Endodermal cell (in vitro differentiated cells): ENCODE measurements around the gene TBC1D20. TPM values are rescaled to one million over a fixed set of nuclear protein-coding genes. Genes with fewer than 3 reads are reported as not detected.

Experiments
- DNase-seq: peaks from one replicate; pipeline ENCODE4 v3.0.0-alpha.2; 2017
- H3K27ac ChIP-seq: 2 replicates; pipeline ENCODE4 v1.5.1; 2013; ENCODE audit warnings: mild to moderate bottlenecking, low read depth, low read length, moderate library complexity
- H3K27me3 ChIP-seq: 2 replicates; pipeline ENCODE4 v1.6.1; 2013; ENCODE audit warnings: mild to moderate bottlenecking, low read length, moderate library complexity; ENCODE audit not compliant: insufficient read depth, control insufficient read depth, poor library complexity, severe bottlenecking
- H3K36me3 ChIP-seq: 2 replicates; pipeline ENCODE4 v1.7.0; 2013; ENCODE audit warnings: mild to moderate bottlenecking, low read length, moderate library complexity; ENCODE audit not compliant: control insufficient read depth, insufficient read depth
- H3K4me1 ChIP-seq: one replicate; pipeline ENCODE4 v1.7.0; 2013; ENCODE audit warnings: low read length; ENCODE audit not compliant: control insufficient read depth, insufficient read depth
- H3K4me3 ChIP-seq: 2 replicates; pipeline ENCODE4 v1.5.1; 2013; ENCODE audit warnings: mild to moderate bottlenecking, low read length, moderate library complexity
- H3K9ac ChIP-seq: 2 replicates; pipeline ENCODE4 v1.6.1; 2013; ENCODE audit warnings: mild to moderate bottlenecking, low read length, moderate library complexity; ENCODE audit not compliant: poor library complexity, severe bottlenecking; ENCODE audit errors: extremely low read depth
- H3K9me3 ChIP-seq: 2 replicates; pipeline ENCODE4 v1.6.1; 2013; ENCODE audit warnings: mild to moderate bottlenecking, low read length, moderate library complexity; ENCODE audit not compliant: control insufficient read depth
- H3K27ac Mint-ChIP-seq: 2 replicates; pipeline ENCODE4 v1.8.0; 2020; ENCODE audit warnings: mixed read lengths
- H3K27me3 Mint-ChIP-seq: 2 replicates; pipeline ENCODE4 v1.8.0; 2021; ENCODE audit warnings: mild to moderate bottlenecking, mixed read lengths; ENCODE audit not compliant: insufficient read depth
- H3K36me3 Mint-ChIP-seq: 2 replicates; pipeline ENCODE4 v1.8.0; 2020; ENCODE audit warnings: low read depth, mixed read lengths
- H3K4me1 Mint-ChIP-seq: 2 replicates; pipeline ENCODE4 v1.8.0; 2020; ENCODE audit warnings: mixed read lengths
- H3K4me3 Mint-ChIP-seq: 2 replicates; pipeline ENCODE4 v1.8.0; 2020; ENCODE audit warnings: mild to moderate bottlenecking, moderate library complexity, mixed read lengths
- H3K9me3 Mint-ChIP-seq: 2 replicates; pipeline ENCODE4 v1.8.0; 2020; ENCODE audit warnings: mild to moderate bottlenecking, mixed read lengths
- CTCF ChIP-seq: fragments of 200-600 bp; sonication (generic); conservative IDR thresholded peaks from 2 replicates; pipeline ENCODE4 v1.5.0; 2021; ENCODE audit warnings: antibody characterized with exemption, mild to moderate bottlenecking
- WGBS, 2 experiments: methylation state at CpG; one replicate each; pipeline versions ENCODE4 v1.1.5 to v1.1.7; 2013; ENCODE audit warnings: missing lambda C conversion rate in 2 of 2, mixed read lengths in 1 of 2; ENCODE audit not compliant: insufficient coverage in 1 of 2, insufficient read length in 1 of 2; 5-methylcytosine and 5-hydroxymethylcytosine counted together
- total RNA-seq, 2 donors: library from RNA; stranded (reverse); fragmentation: NEBNext Ultra II Directional in 1 of 2; extraction: Animal tissue kit (Norgen Biotek cat#: 25700) in 1 of 2; gene quantifications; 2 replicates in 1 of 2; 3 replicates in 1 of 2; pipeline ENCODE4 v1.2.1, GENCODE V29; 2021

TBC1D20 gene
- total RNA-seq, 2 donors from 2014 or later, result 24.9 to 28.0 TPM

- Mint-ChIP-seq H3K9me3 (no peaks in the 10 kb centered on the region), H3K4me3 (no peak overlapping the region), H3K27ac (peak overlapping the region; percentile 35), H3K27me3 (no peaks in the 10 kb centered on the region), H3K36me3 (peaks cover 59% of the 10 kb centered on the region), H3K4me1 (no peaks in the 10 kb centered on the region)
- peaks cover 64% of the 10 kb centered on the region for H3K36me3 ChIP-seq
- H3K4me1 ChIP-seq, result no peaks in the 10 kb centered on the region
- H3K9me3 ChIP-seq, result no peaks in the 10 kb centered on the region
- WGBS, 2 experiments, result 94 to 96% methylated on average over 3 to 5 of the region's 5 CpGs
- H3K27ac ChIP-seq, result no peak overlapping the region
- H3K9ac ChIP-seq, result no peak overlapping the region
- no peak overlapping the region for H3K4me3 ChIP-seq
- DNase-seq, result no peak
- no peak for TF ChIP-seq CTCF
- H3K27me3 ChIP-seq, result no peaks in the 10 kb centered on the region
Observed at GRCh38 chr20:445514-446336, 16.6 kb downstream of the TBC1D20 start.

- Histone ChIP-seq H3K4me1 (no peaks in the 10 kb centered on the region), H3K36me3 (peaks cover 72% of the 10 kb centered on the region), H3K9ac (no peak overlapping the region), H3K4me3 (no peak overlapping the region), H3K27me3 (no peaks in the 10 kb centered on the region), H3K9me3 (no peaks in the 10 kb centered on the region), H3K27ac (no peak overlapping the region)
- Mint-ChIP-seq H3K27ac (peak overlapping the region; percentile 55), H3K4me3 (no peak overlapping the region), H3K27me3 (no peaks in the 10 kb centered on the region), H3K36me3 (peaks cover 65% of the 10 kb centered on the region), H3K9me3 (no peaks in the 10 kb centered on the region), H3K4me1 (no peaks in the 10 kb centered on the region)
- TF ChIP-seq CTCF, result no peak
- DNase-seq, result no peak
- WGBS, 2 experiments, result 95 to 96% methylated on average over 12 of the region's 12 CpGs
Observed at GRCh38 chr20:444862-445426, 17.4 kb downstream of the TBC1D20 start.

- Mint-ChIP-seq H3K4me3 (no peak overlapping the region), H3K36me3 (peaks cover 69% of the 10 kb centered on the region), H3K4me1 (no peaks in the 10 kb centered on the region), H3K27me3 (no peaks in the 10 kb centered on the region), H3K9me3 (no peaks in the 10 kb centered on the region), H3K27ac (no peak overlapping the region)
- Histone ChIP-seq H3K4me1 (no peaks in the 10 kb centered on the region), H3K4me3 (no peak overlapping the region), H3K27ac (no peak overlapping the region), H3K9ac (no peak overlapping the region), H3K9me3 (no peaks in the 10 kb centered on the region), H3K27me3 (no peaks in the 10 kb centered on the region), H3K36me3 (peaks cover 74% of the 10 kb centered on the region)
- DNase-seq, result no peak
- TF ChIP-seq CTCF, result no peak
- 96 to 100% methylated on average over 1 to 3 of the region's 3 CpGs for whole genome bisulfite sequencing, 2 experiments
Observed at GRCh38 chr20:444117-444516, 18.2 kb downstream of the TBC1D20 start.
